Stromal cell of bone marrow (primary cell): Measurements from ENCODE around the gene TGFA.

Experiments
- DNase-seq: peaks from one replicate; pipeline ENCODE4 v3.0.0-alpha.2; 2012; ENCODE audit warnings: low read depth

TGFA gene

DNA sequence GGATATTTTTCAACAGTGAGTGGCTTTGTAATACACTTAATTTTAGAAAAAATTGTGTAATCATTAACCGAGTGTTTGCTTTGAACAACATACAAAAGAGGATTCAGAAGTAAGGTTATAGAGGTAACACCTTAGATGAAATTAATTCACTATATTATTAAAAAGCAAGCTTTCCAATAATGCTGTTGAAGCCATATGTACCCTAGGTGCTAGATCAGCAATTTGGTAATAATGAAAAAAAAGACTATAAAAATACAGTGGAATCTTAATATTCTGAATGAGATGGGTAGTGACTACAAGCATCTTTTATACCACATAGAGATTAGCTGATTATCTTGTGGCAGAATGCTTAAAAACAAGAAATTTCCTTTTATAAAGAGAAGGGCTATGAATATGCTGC is 136.6 kb downstream of the TGFA start:
- DNase-seq = no peak

DNA sequence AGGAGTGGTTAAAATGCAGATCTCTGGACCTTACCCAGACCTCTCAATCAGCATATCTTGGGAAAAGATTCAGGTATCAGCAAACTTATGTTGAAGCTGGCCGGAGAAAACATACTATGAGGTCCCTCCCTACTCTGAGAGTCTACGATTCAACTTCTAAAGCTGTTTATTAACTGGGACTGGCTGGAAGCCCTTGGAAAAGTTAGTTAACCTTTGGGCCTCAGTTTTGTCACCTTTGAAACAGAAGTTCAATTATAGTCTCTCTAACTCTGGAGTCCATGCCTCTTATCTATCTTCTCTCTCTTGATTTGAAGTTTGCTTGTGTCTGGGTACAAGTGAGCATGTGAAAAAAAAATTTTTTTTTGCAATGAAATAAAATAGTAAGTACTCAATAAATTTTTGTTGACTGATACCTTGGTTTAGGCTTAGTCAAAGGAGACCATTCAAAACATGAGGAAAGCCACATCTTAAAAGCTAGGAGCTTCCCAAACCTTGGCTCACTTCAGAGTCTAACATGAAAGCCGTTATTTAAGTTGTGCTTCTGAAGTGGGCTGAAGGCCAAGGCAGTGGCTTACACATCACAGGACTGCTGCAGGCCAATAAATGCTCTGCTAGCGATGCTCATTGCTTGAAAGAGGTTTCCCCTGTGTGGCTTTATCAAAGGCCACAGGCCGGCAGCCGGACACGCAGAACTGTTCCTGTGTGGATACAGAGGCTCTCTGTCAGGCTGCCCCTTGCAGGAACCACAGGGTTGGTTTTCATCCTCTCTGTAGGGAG is 141.1 kb downstream of the TGFA start:
- DNase-seq = peak; percentile 2

DNA sequence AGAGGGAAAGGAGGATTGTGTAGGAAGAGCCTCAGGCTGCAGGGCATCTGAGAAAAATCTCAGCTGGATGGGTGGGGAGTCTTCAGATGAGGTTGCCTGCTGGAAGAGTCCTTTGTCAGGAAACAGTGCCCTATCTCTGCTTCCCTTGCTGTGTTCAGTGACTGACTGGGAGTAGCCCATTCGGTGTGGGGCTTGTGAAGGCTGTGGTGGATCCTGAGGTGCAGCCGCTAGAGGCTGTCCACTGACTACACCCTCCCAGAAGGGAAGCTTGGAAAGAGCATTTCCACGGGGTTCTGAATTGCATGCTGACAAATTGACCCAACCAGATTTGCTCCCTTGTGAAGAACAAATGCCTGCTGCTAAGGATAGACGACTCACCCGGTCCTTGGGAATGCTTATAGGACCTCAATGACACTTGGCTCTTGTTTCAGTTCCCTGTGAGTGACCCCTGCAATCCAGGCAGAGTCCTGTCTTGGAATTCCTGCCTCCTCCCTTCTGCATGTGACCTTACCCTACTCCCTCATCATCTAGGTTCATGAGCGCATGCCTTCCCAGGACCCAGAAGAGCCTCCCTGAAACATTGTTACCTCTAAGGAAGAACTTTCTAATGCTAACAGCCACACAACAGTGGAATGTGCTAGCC is 142.0 kb downstream of the TGFA start:
- no peak for DNase-seq

DNA sequence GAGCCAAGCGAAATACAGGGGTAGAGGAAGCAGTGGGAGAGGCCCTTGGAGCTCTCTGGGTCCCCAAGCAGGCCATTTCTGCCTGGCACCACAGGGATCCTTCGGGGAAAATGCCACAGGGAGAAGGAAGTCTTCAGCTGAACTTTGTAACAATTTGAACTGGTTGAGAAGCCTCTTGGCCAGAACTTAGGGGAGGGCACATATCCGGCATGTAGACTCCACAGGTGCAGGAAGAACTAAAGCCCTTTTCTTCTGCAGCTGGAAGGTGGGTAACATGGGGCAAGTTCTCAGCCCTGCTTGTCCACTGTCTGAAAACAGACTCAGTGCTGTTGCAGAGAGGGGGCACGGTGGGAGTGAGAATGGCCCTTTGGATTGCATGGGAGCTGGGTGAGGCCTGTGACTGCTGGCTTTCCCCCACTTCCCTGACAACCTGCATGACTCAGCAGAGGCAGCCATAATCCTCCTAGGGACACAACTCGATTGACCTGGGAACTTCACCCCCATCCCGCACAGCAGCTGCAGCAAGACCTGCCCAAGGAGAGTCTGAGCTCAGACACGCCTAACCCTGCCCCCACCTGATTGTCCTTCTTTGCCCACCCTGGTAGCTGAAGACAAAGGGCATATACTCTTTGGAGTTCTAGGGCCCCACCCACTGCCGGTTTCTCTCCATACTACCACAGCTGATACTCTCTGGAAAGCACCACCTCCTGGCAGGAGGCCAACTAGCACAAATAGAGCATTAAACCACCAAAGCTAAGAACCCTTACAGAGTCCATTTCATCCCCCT is 150.2 kb downstream of the TGFA start:
- no peak for DNase-seq

DNA sequence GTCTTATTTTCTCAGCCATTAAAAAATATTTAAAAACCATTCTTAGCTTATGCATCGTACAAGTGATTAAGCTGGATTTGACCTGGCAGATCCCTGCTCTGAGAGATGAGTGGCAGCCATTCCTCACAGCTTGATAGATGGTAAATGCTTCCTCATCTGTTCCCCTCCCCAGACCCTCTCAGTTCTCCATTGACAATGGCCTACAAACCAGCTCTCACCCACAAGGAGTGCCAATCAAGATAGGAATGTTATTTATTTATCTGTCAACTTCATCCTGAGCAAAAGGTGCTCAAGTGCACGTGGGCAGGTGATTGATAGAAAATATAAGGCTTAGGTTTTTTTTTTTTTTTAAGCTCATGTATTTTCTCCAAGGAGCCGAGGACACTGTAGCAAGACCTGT is 153.1 kb downstream of the TGFA start:
- DNase-seq = no peak

DNA sequence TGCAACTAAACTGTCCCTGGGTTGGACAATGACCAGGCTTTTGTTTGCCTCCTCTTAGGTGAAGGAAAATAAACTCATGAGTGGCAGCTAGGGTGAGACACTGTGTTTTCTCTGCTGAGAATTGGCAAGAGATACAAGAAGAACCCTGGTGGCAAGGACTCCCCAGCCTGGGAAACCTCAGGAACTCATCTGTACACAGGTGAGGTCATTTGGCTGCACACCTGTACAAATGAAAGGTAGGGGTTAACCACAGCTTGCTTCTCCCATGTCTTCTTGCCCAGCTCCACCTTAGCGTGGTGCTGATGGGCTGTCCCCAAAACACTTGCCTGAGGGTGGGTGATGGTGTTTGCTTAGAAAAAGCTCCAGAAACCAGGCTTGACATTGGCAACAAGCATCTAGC is 154.6 kb downstream of the TGFA start:
- DNase-seq = no peak
